Muscle layer of duodenum (tissue), 2 donors: ENCODE measurements around the gene HRH1.
A peak's percentile ranks its signal among the peaks of the same experiment; 100 is the strongest.
"Not testable (repeated sequence)": the region's sequence is repeated elsewhere in the genome, so short reads cannot be mapped to it uniquely, and the experiment has no call there.

Experiments used
- H3K27ac ChIP-seq: one replicate; pipeline ENCODE4 v1.7.0; 2013; ENCODE audit warnings: mild to moderate bottlenecking, low read length
- H3K27me3 ChIP-seq: one replicate; pipeline ENCODE4 v1.7.0; 2013; ENCODE audit warnings: low read depth, mild to moderate bottlenecking, control low read depth, low read length
- H3K36me3 ChIP-seq, 2 donors: one replicate each; pipeline ENCODE4 v1.7.0; 2013; ENCODE audit warnings: low read length in 2 of 2, control low read depth in 1 of 2, mild to moderate bottlenecking in 1 of 2; ENCODE audit not compliant: insufficient read depth in 2 of 2, control insufficient read depth in 1 of 2
- H3K4me1 ChIP-seq, 2 donors: one replicate each; pipeline ENCODE4 v1.7.0; 2013; ENCODE audit warnings: low read length in 2 of 2, mild to moderate bottlenecking in 2 of 2, control low read depth in 1 of 2, moderate library complexity in 1 of 2; ENCODE audit not compliant: insufficient read depth in 2 of 2, control insufficient read depth in 1 of 2
- H3K4me3 ChIP-seq, 2 donors: one replicate each; pipeline ENCODE4 v1.7.0; 2013; ENCODE audit warnings: low read length in 2 of 2, low read depth in 1 of 2, mild to moderate bottlenecking in 1 of 2
- H3K9me3 ChIP-seq, 2 donors: one replicate each; pipeline ENCODE4 v1.7.0; 2013; ENCODE audit warnings: low read length in 2 of 2, control low read depth in 1 of 2, mild to moderate bottlenecking in 1 of 2; ENCODE audit not compliant: control insufficient read depth in 1 of 2
- donor health status: healthy.

Gene HRH1

DNA sequence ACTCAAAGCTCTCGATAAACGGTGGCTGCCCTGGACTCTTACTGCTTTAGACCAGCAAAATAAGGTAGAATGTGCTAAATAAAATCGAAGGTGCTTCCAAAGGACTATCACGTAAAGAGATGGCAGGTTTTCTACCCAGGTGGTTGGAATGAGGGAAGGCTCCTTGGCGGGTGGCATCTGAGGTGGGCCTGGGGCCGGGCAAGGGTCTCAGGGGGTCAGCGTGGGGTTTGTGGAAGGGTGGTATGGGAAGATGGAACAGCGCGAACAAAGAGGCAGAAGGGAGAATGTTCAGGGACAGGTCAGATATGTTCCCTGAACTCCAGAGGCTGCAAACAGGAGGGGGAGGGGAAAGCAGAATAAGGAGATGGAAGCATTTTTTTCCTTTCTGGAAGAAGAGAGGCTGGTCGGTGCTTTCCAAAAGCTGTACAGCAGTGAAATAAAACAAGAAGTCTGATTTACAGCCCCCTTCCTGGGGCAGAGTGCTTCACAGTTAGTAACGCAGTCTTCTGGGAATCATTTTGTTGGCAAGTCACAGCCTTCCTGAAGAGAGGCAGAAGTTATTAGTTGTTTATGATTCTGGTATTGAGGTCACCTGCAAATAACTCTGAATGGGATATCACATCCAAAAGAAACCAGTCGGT lies 59.6 kb downstream of the HRH1 start:
- H3K4me3 ChIP-seq = no peak overlapping the region
- no peak overlapping the region for H3K27ac ChIP-seq
- H3K9me3 ChIP-seq = no peaks in the 10 kb centered on the region
- H3K4me1 ChIP-seq = peaks cover 0 to 5% of the 10 kb centered on the region in 2 donors
- no peaks in the 10 kb centered on the region for H3K36me3 ChIP-seq
- H3K27me3 ChIP-seq = no peaks in the 10 kb centered on the region

DNA sequence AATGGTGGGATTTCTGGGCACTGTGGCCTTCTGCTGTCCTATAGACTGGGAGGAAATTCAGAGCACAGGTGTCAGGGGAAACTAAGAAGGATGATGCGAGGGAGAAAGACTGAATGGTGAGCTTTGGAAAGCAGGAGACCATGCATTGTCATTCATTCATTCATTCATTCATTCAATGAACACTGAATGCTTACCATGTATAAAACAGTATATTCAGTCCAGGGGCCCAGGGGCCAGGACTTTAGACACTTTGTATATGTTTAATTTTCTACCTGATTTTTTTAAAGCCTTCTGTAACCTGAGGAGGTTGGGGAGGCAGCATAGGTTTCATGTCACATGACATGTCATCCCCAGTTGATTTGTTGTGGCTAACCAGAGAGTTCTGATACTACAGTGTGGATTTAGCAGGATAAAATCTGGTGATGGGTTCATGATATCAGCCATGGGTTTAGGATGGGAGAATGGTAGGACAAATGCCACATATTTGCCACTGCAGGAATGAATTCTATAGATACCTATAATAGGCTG lies 60.2 kb downstream of the HRH1 start:
- Histone ChIP-seq H3K9me3 (no peaks in the 10 kb centered on the region), H3K36me3 (no peaks in the 10 kb centered on the region), H3K27ac (no peak overlapping the region), H3K4me3 (no peak overlapping the region), H3K4me1 (peaks cover 0 to 5% of the 10 kb centered on the region in 2 donors), H3K27me3 (no peaks in the 10 kb centered on the region)

DNA sequence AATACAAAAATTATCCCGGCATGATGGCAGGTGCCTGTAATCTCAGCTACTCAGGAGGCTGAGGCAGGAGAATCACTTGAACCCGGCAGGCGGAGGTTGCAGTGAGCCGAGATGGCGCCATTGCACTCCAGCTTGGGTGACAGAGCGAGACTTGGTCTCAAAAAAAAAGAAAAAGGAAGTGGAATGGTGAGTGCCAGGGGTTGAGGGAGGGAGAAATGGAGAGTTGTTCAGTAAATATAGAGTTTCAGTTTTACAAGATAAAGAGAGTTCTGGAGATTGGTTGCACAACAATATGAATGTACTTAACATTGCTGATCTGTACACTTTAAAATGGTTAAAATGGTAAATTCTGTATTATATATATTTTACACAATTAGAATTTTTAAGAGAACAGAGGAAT lies 63.1 kb downstream of the HRH1 start:
- not testable (repeated sequence) for H3K27me3 ChIP-seq, H3K4me3 ChIP-seq, H3K36me3 ChIP-seq, H3K27ac ChIP-seq, H3K9me3 ChIP-seq, H3K4me1 ChIP-seq

DNA sequence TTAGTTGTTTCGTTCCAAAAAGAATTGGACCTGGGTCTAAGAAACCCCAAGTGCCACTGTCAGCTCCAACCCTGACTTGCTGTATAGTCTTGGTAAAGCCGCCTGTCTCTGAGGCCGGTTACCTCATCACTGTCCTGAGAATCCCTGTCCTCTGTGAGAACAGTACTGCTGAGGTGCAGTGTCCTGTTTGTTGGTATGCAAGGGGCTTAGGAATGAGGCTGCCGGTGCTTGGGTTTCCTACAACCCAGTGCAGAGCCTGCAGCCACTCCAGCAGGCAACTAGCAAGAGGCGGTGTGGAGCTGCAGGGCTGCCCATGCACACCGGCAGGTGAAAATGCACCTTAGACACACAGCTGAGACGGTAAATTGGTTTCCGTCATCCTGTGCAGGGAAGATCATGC lies 65.9 kb downstream of the HRH1 start:
- Histone ChIP-seq H3K27ac (no peak overlapping the region), H3K36me3 (no peaks in the 10 kb centered on the region), H3K9me3 (no peaks in the 10 kb centered on the region), H3K4me3 (no peak overlapping the region), H3K27me3 (no peaks in the 10 kb centered on the region), H3K4me1 (peaks cover 0 to 3% of the 10 kb centered on the region in 2 donors)

DNA sequence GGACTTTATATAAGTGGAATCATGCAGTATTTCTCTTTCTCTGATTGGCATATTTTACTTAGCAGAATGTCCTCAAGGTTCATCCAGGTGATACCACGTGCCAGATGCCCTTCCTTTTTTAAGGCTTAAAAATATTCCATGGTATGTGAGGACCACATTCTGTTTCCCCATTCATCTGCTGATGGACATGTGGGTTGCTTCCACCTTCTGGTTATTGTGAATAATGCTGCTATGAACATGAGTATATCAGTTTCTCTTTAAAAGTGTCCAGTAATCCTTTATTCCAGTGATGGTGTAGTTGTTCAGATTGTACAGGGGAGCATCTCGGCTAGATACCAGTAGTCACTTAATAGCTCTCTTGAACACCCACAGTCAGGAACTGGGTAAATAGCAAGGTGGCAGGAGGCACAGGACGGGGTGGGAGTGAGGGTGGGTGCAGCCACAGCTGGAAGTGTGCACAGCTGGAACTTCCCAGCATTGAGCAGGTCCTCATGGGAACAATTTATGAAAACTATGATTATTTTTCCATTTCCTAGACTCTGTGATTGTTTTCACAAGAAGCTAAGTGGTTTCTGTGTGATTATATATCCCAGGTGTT lies 67.6 kb downstream of the HRH1 start:
- H3K9me3 ChIP-seq = no peaks in the 10 kb centered on the region
- H3K36me3 ChIP-seq = no peaks in the 10 kb centered on the region
- H3K4me1 ChIP-seq = peaks cover 0 to 3% of the 10 kb centered on the region in 2 donors
- no peak overlapping the region for H3K4me3 ChIP-seq
- no peaks in the 10 kb centered on the region for H3K27me3 ChIP-seq
- H3K27ac ChIP-seq = no peak overlapping the region

DNA sequence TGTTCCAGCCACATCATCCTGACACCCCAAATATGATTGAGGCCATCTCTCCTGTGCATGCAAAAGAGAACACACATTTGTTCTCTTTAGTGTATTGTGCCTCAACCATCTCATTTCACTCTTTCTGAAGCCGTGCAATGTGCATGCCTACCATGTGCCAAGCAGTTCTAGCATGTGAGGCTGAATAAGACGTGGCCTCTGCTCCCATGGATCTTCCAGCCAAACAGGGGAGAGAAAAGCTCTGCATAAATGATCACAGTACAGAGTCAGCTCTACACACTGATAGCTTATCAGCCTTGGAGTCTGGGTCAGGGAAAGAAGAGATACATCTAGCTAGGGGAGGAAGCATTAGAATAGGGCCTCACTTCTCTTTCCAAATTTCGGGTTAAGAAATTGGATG lies 69.7 kb downstream of the HRH1 start:
- Histone ChIP-seq H3K9me3 (no peaks in the 10 kb centered on the region), H3K27me3 (no peaks in the 10 kb centered on the region), H3K4me1 (peaks cover 0 to 3% of the 10 kb centered on the region in 2 donors), H3K36me3 (no peaks in the 10 kb centered on the region), H3K4me3 (no peak overlapping the region), H3K27ac (no peak overlapping the region)

DNA sequence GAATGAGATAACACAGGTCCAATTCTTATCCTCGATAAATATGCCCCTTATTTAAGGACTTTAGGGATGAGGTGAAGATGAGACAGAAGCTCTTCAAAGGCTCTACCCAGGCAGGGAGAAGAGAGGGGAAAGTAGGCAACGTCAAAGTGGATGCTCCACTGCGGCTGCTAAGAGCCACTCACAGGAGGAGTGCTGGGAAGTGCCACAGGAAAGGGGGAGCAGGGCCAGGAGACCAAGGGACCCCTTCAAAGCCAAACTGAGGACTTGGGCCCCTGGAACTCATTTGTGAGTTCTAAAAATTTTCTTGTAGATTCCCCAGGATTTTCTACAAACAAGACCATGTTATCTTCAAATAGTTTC lies 70.6 kb downstream of the HRH1 start:
- Histone ChIP-seq H3K9me3 (no peaks in the 10 kb centered on the region), H3K36me3 (no peaks in the 10 kb centered on the region), H3K27ac (peak overlapping the region; percentile 96), H3K4me3 (peak overlapping the region in 1 of 2 donors; percentile 42), H3K4me1 (peaks cover 0 to 3% of the 10 kb centered on the region in 2 donors), H3K27me3 (no peaks in the 10 kb centered on the region)

DNA sequence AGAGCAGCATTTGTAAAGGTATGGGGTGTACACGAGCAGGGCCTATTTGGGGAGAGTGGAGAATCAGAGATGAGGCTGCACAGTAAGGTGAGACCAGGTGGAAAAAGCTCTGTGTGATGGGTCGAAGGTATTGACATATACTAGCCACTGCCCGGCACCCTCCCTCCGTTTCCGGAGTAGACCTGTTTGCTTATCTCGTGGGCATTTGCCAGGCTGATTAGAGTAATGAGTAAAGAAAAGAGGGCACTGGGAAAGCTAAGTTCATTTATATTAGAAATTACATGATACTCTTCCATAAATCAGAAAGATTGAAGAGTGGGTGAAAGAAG lies 71.7 kb downstream of the HRH1 start:
- no peaks in the 10 kb centered on the region for H3K9me3 ChIP-seq
- no peaks in the 10 kb centered on the region for H3K27me3 ChIP-seq
- no peaks in the 10 kb centered on the region for H3K36me3 ChIP-seq
- H3K4me1 ChIP-seq = peaks cover 0 to 3% of the 10 kb centered on the region in 2 donors
- H3K27ac ChIP-seq = peak overlapping the region; percentile 96
- H3K4me3 ChIP-seq = peak overlapping the region in 1 of 2 donors; percentile 27

DNA sequence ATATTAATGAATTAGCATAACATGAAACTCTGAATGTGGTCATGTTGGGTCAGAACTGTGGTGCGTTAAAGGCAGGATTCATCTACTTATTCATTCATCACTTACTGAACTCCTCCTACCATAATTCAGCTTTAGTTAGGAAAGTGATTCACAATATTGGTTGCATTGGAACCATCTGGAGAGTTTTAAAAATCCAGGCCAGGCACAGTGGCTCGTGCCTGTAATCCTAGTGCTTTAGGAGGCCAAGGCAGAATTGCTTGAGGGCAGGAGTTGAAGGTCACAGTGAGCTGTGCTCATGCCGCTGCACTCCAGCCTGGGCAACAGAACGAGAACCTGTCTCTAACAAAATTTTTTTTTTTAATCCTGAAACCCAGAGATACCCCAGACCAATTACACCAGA lies 73.7 kb downstream of the HRH1 start:
- H3K9me3 ChIP-seq = no peaks in the 10 kb centered on the region

DNA sequence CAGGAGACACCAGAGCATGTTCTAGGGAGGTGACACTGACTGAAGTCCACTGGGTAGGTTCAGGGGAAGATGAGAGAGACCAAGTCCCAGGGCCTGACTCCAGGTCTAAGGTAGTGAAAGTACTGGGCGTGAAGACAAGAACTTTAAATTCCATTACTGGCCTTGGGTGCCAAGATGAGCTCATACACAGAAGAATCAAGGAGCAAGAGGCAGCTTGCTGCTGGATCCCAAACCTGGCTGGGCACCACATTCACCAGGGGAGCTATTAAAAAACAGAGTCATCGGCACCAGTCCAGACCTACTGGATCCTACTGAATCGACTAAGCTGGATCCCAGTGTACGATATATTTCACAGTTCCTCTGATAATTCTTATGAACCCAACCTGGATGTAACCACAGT lies 75.8 kb downstream of the HRH1 start:
- Histone ChIP-seq H3K27ac (no peak overlapping the region), H3K4me3 (no peak overlapping the region), H3K36me3 (no peaks in the 10 kb centered on the region), H3K4me1 (no peaks in the 10 kb centered on the region), H3K27me3 (no peaks in the 10 kb centered on the region), H3K9me3 (no peaks in the 10 kb centered on the region)

More for the DNA sequence above, 73.7 kb downstream of the HRH1 start:
- Histone ChIP-seq H3K36me3 (no peaks in the 10 kb centered on the region), H3K4me3 (no peak overlapping the region), H3K4me1 (peaks cover 0 to 3% of the 10 kb centered on the region in 2 donors), H3K27me3 (no peaks in the 10 kb centered on the region), H3K27ac (no peak overlapping the region)

DNA sequence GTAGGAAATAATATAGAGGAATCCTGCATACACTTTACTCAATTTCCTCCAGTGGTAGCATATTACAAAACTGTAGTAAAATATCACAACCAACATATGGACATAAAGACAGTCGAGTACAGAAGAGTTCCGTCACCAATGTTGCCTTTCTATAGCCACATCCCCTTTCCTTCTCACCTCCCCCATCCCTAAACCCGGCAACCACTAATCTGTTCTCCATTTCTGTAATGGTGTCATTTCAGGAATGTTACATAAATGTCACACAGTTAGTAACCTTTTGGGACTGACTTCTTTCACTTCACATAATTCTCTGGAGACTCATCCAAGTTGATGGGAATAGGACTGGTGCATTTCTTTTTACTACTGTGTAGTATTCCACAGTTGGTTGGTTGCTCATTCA lies 76.5 kb downstream of the HRH1 start:
- H3K27me3 ChIP-seq = no peaks in the 10 kb centered on the region
- no peaks in the 10 kb centered on the region for H3K4me1 ChIP-seq
- no peaks in the 10 kb centered on the region for H3K36me3 ChIP-seq
- H3K9me3 ChIP-seq = no peaks in the 10 kb centered on the region
- no peak overlapping the region for H3K4me3 ChIP-seq
- H3K27ac ChIP-seq = no peak overlapping the region

DNA sequence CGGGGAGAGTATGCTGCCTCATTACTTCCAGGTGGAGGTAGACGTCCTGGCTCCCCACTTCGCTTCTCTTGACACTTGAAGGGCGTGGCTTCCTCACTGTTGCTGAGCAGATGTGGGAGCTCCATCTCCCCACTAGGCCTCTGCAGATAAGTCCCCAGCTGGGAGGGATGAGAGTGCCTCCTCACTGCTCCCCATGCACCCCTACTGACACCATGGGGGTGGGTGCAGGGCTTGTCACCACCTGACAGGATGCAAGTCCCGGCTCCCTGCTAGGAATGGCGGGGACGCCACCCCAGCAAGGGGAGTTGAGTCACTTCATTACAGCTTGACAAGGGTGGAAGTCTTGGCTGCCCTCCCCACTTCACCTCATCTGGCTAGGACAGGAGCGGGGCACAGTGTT lies 81.1 kb downstream of the HRH1 start:
- no peaks in the 10 kb centered on the region for H3K27me3 ChIP-seq
- no peaks in the 10 kb centered on the region for H3K36me3 ChIP-seq
- H3K4me1 ChIP-seq = no peaks in the 10 kb centered on the region
- H3K4me3 ChIP-seq = no peak overlapping the region
- H3K27ac ChIP-seq = no peak overlapping the region
- H3K9me3 ChIP-seq = peaks cover 0 to 3% of the 10 kb centered on the region in 2 donors
